C4-2B (cell line): ENCODE results near the gene SYT8.
"Not testable (repeated sequence)": the region's sequence is repeated elsewhere in the genome, so short reads cannot be mapped to it uniquely, and the experiment has no call there.

ENCODE experiments used
- ZFX ChIP-seq: fragments of 450-650 bp; IDR thresholded peaks from 2 replicates; pipeline ENCODE4 v1.6.1; 2017
- TF ChIP-seq, protein P1 (sequence below): fragments of 450-650 bp; conservative IDR thresholded peaks from 2 replicates; pipeline ENCODE4 v1.5.1; 2017; ENCODE audit warnings: mild to moderate bottlenecking

DNA sequence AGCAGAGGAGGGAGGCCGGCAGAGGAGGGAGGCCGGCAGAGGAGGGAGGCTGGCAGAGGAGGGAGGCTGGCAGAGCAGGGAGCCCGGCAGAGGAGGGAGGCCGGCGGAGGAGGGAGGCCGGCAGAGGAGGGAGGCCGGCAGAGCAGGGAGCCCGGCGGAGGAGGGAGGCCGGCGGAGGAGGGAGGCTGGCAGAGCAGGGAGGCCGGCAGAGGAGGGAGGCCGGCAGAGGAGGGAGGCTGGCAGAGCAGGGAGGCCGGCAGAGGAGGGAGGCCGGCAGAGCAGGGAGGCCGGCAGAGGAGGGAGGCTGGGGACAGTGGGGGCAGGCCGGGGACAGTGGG, 39.0 kb downstream of the SYT8 start:
- TF ChIP-seq, protein P1, sequence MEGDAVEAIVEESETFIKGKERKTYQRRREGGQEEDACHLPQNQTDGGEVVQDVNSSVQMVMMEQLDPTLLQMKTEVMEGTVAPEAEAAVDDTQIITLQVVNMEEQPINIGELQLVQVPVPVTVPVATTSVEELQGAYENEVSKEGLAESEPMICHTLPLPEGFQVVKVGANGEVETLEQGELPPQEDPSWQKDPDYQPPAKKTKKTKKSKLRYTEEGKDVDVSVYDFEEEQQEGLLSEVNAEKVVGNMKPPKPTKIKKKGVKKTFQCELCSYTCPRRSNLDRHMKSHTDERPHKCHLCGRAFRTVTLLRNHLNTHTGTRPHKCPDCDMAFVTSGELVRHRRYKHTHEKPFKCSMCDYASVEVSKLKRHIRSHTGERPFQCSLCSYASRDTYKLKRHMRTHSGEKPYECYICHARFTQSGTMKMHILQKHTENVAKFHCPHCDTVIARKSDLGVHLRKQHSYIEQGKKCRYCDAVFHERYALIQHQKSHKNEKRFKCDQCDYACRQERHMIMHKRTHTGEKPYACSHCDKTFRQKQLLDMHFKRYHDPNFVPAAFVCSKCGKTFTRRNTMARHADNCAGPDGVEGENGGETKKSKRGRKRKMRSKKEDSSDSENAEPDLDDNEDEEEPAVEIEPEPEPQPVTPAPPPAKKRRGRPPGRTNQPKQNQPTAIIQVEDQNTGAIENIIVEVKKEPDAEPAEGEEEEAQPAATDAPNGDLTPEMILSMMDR: not testable (repeated sequence)
- not testable (repeated sequence) for TF ChIP-seq ZFX
